IMR-90 (cell line): ENCODE results near the gene ABCB1. TPM values are rescaled to one million over a fixed set of nuclear protein-coding genes. Genes with fewer than 3 reads are reported as not detected.

Experiments
- ATAC-seq: fragments of 200-7000 bp; cut with Tn5 transposase; 2 replicates; pipeline ENCODE4 v1.9.1; 2020; ENCODE audit warnings: low read depth, mild to moderate bottlenecking, moderate library complexity
- BruUV-seq: library from RNA; stranded (reverse); fragments of 400-500 nt; replicated peaks from 2 replicates; lab custom pipeline; 2021; lab: Mats Ljungman, UMichigan
- CTCF ChIA-PET: fragments of 300-600 bp; formaldehyde crosslinking; extraction: SDS; loops from one replicate; lab custom pipeline; 2021; ENCODE audit warnings: antibody characterized with exemption; lab: Yijun Ruan, JAX
- POLR2A ChIA-PET: fragments of 300-600 bp; sonication (Branson Sonifier 250); formaldehyde crosslinking; loops from one replicate; lab custom pipeline; 2022; ENCODE audit warnings: antibody characterized with exemption; ENCODE audit not compliant: unreplicated experiment; lab: Charles Lee
- DNase-seq: peaks from one replicate; pipeline ENCODE4 v3.0.0; 2013
- H2AFZ ChIP-seq: replicated peaks from 2 replicates; pipeline ENCODE3; 2013; ENCODE audit warnings: low read length, mild to moderate bottlenecking; ENCODE audit not compliant: poor library complexity
- H2AK5ac ChIP-seq: 2 replicates; pipeline ENCODE4 v1.6.1; 2013; ENCODE audit warnings: low read depth, low read length, inconsistent platforms
- H2AK9ac ChIP-seq: replicated peaks from 2 replicates; pipeline ENCODE3; 2013; ENCODE audit warnings: mild to moderate bottlenecking, low read depth, low read length, moderate library complexity; ENCODE audit not compliant: poor library complexity
- H2BK120ac ChIP-seq: 2 replicates; pipeline ENCODE4 v1.6.1; 2013; ENCODE audit warnings: low read depth, low read length, inconsistent platforms
- H2BK15ac ChIP-seq: 3 replicates; pipeline ENCODE4 v1.6.1; 2013; ENCODE audit warnings: low read depth, low read length, inconsistent platforms
- H2BK20ac ChIP-seq: 2 replicates; pipeline ENCODE4 v1.6.1; 2013; ENCODE audit warnings: low read depth, mild to moderate bottlenecking, inconsistent platforms, low read length, moderate library complexity
- H2BK5ac ChIP-seq: 2 replicates; pipeline ENCODE4 v1.6.1; 2013; ENCODE audit warnings: mild to moderate bottlenecking, low read depth, low read length, inconsistent platforms; ENCODE audit not compliant: poor library complexity, severe bottlenecking
- H3K14ac ChIP-seq: replicated peaks from 2 replicates; pipeline ENCODE4 v1.6.1; 2013; ENCODE audit warnings: low read depth, low read length, inconsistent platforms
- H3K18ac ChIP-seq: 2 replicates; pipeline ENCODE4 v1.6.1; 2013; ENCODE audit warnings: low read depth, low read length, control low read depth
- H3K23ac ChIP-seq: 2 replicates; pipeline ENCODE4 v1.6.1; 2013; ENCODE audit warnings: low read depth, low read length, inconsistent platforms
- H3K27ac ChIP-seq: 2 replicates; pipeline ENCODE4 v1.5.1; 2013; ENCODE audit warnings: mild to moderate bottlenecking, control low read depth, low read length; ENCODE audit not compliant: insufficient read depth
- H3K27me3 ChIP-seq: 2 replicates; pipeline ENCODE4 v1.6.1; 2013; ENCODE audit warnings: low read length; ENCODE audit not compliant: control insufficient read depth, insufficient read depth
- H3K36me3 ChIP-seq: 2 replicates; pipeline ENCODE4 v1.6.1; 2013; ENCODE audit warnings: low read length, mixed read lengths; ENCODE audit not compliant: control insufficient read depth, insufficient read depth
- H3K4ac ChIP-seq: 2 replicates; pipeline ENCODE4 v1.6.1; 2013; ENCODE audit warnings: low read depth, low read length, inconsistent platforms
- H3K4me1 ChIP-seq: 2 replicates; pipeline ENCODE4 v1.6.1; 2013; ENCODE audit warnings: low read length, mixed read lengths; ENCODE audit not compliant: control insufficient read depth, insufficient read depth
- H3K4me2 ChIP-seq: 2 replicates; pipeline ENCODE4 v1.6.1; 2013; ENCODE audit warnings: low read depth, mild to moderate bottlenecking, control low read depth, low read length, moderate library complexity
- H3K4me3 ChIP-seq: 2 replicates; pipeline ENCODE4 v1.5.1; 2013; ENCODE audit warnings: low read depth, mild to moderate bottlenecking, control low read depth, low read length, moderate library complexity; ENCODE audit not compliant: insufficient read depth
- H3K56ac ChIP-seq: 2 replicates; pipeline ENCODE4 v1.6.1; 2013; ENCODE audit warnings: low read length, inconsistent platforms; ENCODE audit not compliant: insufficient read depth; ENCODE audit errors: extremely low read depth
- H3K79me1 ChIP-seq, 2 experiments: 2 replicates each; pipeline ENCODE4 v1.6.1; 2013; ENCODE audit warnings: low read length in 2 of 2, inconsistent platforms in 1 of 2, low read depth in 1 of 2
- H3K9ac ChIP-seq: 2 replicates; pipeline ENCODE4 v1.6.1; 2013; ENCODE audit warnings: low read depth, low read length, control low read depth
- H3K9me1 ChIP-seq: 2 replicates; pipeline ENCODE4 v1.6.1; 2013; ENCODE audit warnings: low read length, inconsistent platforms; ENCODE audit not compliant: insufficient read depth
- H3K9me3 ChIP-seq: 2 replicates; pipeline ENCODE4 v1.6.1; 2013; ENCODE audit warnings: low read length; ENCODE audit not compliant: control insufficient read depth, insufficient read depth
- H4K20me1 ChIP-seq: 2 replicates; pipeline ENCODE4 v1.6.1; 2013; ENCODE audit warnings: low read length, inconsistent platforms; ENCODE audit not compliant: insufficient read depth
- H4K5ac ChIP-seq: 2 replicates; pipeline ENCODE4 v1.6.1; 2013; ENCODE audit warnings: mild to moderate bottlenecking, low read depth, low read length, control low read depth
- H4K8ac ChIP-seq, 2 experiments: 2 replicates each; pipeline ENCODE4 v1.6.1; 2013; ENCODE audit warnings: low read depth in 2 of 2, low read length in 2 of 2, control low read depth in 1 of 2, inconsistent platforms in 1 of 2
- H4K91ac ChIP-seq: 2 replicates; pipeline ENCODE4 v1.6.1; 2013; ENCODE audit warnings: low read depth, low read length, inconsistent platforms; ENCODE audit not compliant: insufficient read depth
- BHLHE40 ChIP-seq: fragments of 150-350 bp; IDR thresholded peaks from 2 replicates; pipeline ENCODE4 v1.6.1; 2016; ENCODE audit warnings: mild to moderate bottlenecking, low read depth, low read length
- CEBPB ChIP-seq: IDR thresholded peaks from 2 replicates; pipeline ENCODE4 v1.6.1; 2012; ENCODE audit warnings: low read depth, low read length, improper control_type of control experiment
- CHD1 ChIP-seq: IDR thresholded peaks from 2 replicates; pipeline ENCODE4 v1.6.1; 2012; ENCODE audit warnings: low read depth, low read length, improper control_type of control experiment
- FOS ChIP-seq: fragments of 150-350 bp; IDR thresholded peaks from 2 replicates; pipeline ENCODE4 v1.6.1; 2016; ENCODE audit warnings: low read depth, low read length
- MAFK ChIP-seq: IDR thresholded peaks from 2 replicates; pipeline ENCODE4 v1.6.1; 2012; ENCODE audit warnings: low read depth, low read length, improper control_type of control experiment
- MAZ ChIP-seq: IDR thresholded peaks from 2 replicates; pipeline ENCODE4 v1.6.1; 2012; ENCODE audit warnings: low read depth, mild to moderate bottlenecking, low read length, improper control_type of control experiment, moderate library complexity, borderline replicate concordance
- MXI1 ChIP-seq: IDR thresholded peaks from 2 replicates; pipeline ENCODE4 v1.6.1; 2012; ENCODE audit warnings: low read depth, mild to moderate bottlenecking, low read length, moderate library complexity, borderline replicate concordance
- NFE2L2 ChIP-seq: fragments of 150-350 bp; IDR thresholded peaks from 2 replicates; pipeline ENCODE4 v1.6.1; 2016; ENCODE audit warnings: low read depth, mild to moderate bottlenecking, low read length
- POLR2A ChIP-seq: IDR thresholded peaks from 2 replicates; pipeline ENCODE4 v1.6.1; 2012; ENCODE audit warnings: mild to moderate bottlenecking, low read depth, low read length
- RAD21 ChIP-seq: IDR thresholded peaks from 2 replicates; pipeline ENCODE4 v1.6.1; 2012; ENCODE audit warnings: low read length, improper control_type of control experiment
- RCOR1 ChIP-seq: IDR thresholded peaks from 2 replicates; pipeline ENCODE4 v1.6.1; 2012; ENCODE audit warnings: mild to moderate bottlenecking, low read length, improper control_type of control experiment; ENCODE audit not compliant: insufficient replicate concordance
- RFX5 ChIP-seq: IDR thresholded peaks from 2 replicates; pipeline ENCODE4 v1.8.0; 2012; ENCODE audit warnings: low read depth, mild to moderate bottlenecking, low read length, moderate library complexity
- SMC3 ChIP-seq: fragments of 150-350 bp; IDR thresholded peaks from 2 replicates; pipeline ENCODE4 v1.6.1; 2016; ENCODE audit warnings: low read depth, mild to moderate bottlenecking, antibody characterized with exemption, low read length, moderate library complexity
- WGBS, 2 experiments: methylation state at CpG; one replicate each; pipeline versions ENCODE4 v1.1.5 to v1.1.7; 2013; ENCODE audit warnings: missing lambda C conversion rate in 2 of 2; ENCODE audit not compliant: insufficient read length in 1 of 2; ENCODE audit errors: extremely low coverage in 2 of 2; 5-methylcytosine and 5-hydroxymethylcytosine counted together
- dilution Hi-C: fragments of 300-500 bp; cut with HindIII; formaldehyde crosslinking; loops from one replicate; pipeline ENCODE4 v1.14.3; 2018; ENCODE audit warnings: low sequenced_read_pairs; ENCODE audit not compliant: unreplicated experiment
- in situ Hi-C: fragments of 300-500 bp; cut with MboI; formaldehyde crosslinking; loops from 3 replicates; pipeline ENCODE4 v1.14.3; 2019; ENCODE audit warnings: low sequenced_read_pairs, inconsistent platforms, mixed read lengths
- intact Hi-C: fragments of 100-400 bp; cut with micrococcal nuclease; formaldehyde crosslinking; loops from 2 replicates; pipeline ENCODE4 v1.10.0; 2022
- polyA plus RNA-seq, 3 experiments: library from polyadenylated mRNA; depleted of rRNA; stranded (reverse); fragments of >200 nt; gene quantifications; 2 replicates each; pipeline ENCODE4 v1.2.3, GENCODE V29; 2012; ENCODE audit warnings: low replicate concordance in 1 of 3
- total RNA-seq: library from RNA; depleted of rRNA; stranded (reverse); fragments of >200 nt; gene quantifications from 2 replicates; pipeline ENCODE4 v1.2.3, GENCODE V29; 2012
- TF ChIP-seq, protein P1 (sequence below): fragments of 150-350 bp; IDR thresholded peaks from 2 replicates; pipeline ENCODE4 v1.6.1; 2017; ENCODE audit warnings: mild to moderate bottlenecking, antibody characterized with exemption, low read length, low read depth
- TF ChIP-seq, protein P2 (sequence below): fragments of 150-350 bp; IDR thresholded peaks from 2 replicates; pipeline ENCODE4 v1.6.1; 2016; ENCODE audit warnings: low read depth, mild to moderate bottlenecking, low read length, moderate library complexity, borderline replicate concordance
- TF ChIP-seq, protein P3 (sequence below): conservative IDR thresholded peaks from 2 replicates; pipeline ENCODE4 v1.5.1; 2012; ENCODE audit warnings: mild to moderate bottlenecking, low read depth, low read length, improper control_type of control experiment

ABCB1 gene
- total and polyA plus RNA-seq, 2 of the 4 experiments (the other 2 are of a cell fraction), result 0.80 to 0.90 TPM

DNA sequence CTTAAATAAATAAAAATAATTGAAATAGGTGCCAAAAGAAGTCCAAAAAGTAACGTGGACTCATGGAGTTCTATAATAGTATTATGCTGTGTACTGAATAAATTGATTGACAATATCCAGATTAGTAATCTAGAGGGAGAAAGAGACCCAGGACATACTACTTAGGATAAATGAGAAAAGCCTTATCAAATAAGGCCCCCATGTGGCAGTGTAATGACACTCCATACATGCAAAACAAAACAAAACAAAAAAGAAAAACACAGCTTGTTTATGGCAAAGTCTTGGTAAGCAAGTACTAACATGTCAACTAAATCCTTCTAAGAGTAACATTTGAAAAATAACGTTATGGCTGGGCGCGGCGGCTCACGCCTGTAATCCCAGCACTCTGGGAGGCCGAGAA is 23.9 kb upstream of the ABCB1 start:
- no peak overlapping the region for H3K18ac ChIP-seq
- H4K91ac ChIP-seq, result no peak overlapping the region
- H4K20me1 ChIP-seq, result no peaks in the 10 kb centered on the region
- no peak overlapping the region for H4K8ac ChIP-seq
- H3K4me2 ChIP-seq, result no peak overlapping the region
- H3K14ac ChIP-seq, result no peak overlapping the region
- no peaks in the 10 kb centered on the region for H3K9me1 ChIP-seq
- H3K4me1 ChIP-seq, result no peaks in the 10 kb centered on the region; the same call in 1 of the 2 replicates
- in situ Hi-C loops, result no loop called here
- no peak overlapping the region for H4K5ac ChIP-seq
- no peak overlapping the region for H2AK9ac ChIP-seq
- TF ChIP-seq, protein P1, sequence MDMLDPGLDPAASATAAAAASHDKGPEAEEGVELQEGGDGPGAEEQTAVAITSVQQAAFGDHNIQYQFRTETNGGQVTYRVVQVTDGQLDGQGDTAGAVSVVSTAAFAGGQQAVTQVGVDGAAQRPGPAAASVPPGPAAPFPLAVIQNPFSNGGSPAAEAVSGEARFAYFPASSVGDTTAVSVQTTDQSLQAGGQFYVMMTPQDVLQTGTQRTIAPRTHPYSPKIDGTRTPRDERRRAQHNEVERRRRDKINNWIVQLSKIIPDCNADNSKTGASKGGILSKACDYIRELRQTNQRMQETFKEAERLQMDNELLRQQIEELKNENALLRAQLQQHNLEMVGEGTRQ, result no peak
- TF ChIP-seq FOS (no peak), CHD1 (no peak), RCOR1 (no peak), RAD21 (no peak), BHLHE40 (no peak), MAZ (no peak), NFE2L2 (no peak), MXI1 (no peak), RFX5 (no peak), SMC3 (no peak), CEBPB (no peak), MAFK (no peak), POLR2A (no peak)
- TF ChIP-seq, protein P2, sequence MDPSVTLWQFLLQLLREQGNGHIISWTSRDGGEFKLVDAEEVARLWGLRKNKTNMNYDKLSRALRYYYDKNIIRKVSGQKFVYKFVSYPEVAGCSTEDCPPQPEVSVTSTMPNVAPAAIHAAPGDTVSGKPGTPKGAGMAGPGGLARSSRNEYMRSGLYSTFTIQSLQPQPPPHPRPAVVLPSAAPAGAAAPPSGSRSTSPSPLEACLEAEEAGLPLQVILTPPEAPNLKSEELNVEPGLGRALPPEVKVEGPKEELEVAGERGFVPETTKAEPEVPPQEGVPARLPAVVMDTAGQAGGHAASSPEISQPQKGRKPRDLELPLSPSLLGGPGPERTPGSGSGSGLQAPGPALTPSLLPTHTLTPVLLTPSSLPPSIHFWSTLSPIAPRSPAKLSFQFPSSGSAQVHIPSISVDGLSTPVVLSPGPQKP, result no peak
- TF ChIP-seq, protein P3, sequence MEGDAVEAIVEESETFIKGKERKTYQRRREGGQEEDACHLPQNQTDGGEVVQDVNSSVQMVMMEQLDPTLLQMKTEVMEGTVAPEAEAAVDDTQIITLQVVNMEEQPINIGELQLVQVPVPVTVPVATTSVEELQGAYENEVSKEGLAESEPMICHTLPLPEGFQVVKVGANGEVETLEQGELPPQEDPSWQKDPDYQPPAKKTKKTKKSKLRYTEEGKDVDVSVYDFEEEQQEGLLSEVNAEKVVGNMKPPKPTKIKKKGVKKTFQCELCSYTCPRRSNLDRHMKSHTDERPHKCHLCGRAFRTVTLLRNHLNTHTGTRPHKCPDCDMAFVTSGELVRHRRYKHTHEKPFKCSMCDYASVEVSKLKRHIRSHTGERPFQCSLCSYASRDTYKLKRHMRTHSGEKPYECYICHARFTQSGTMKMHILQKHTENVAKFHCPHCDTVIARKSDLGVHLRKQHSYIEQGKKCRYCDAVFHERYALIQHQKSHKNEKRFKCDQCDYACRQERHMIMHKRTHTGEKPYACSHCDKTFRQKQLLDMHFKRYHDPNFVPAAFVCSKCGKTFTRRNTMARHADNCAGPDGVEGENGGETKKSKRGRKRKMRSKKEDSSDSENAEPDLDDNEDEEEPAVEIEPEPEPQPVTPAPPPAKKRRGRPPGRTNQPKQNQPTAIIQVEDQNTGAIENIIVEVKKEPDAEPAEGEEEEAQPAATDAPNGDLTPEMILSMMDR, result no peak
- no peak overlapping the region for H2AK5ac ChIP-seq
- no peak overlapping the region for H3K23ac ChIP-seq
- no peaks in the 10 kb centered on the region for H3K9me3 ChIP-seq
- no CpG with 5 or more reads among the region's 7 CpGs for WGBS, 2 experiments
- H2BK5ac ChIP-seq, result no peak overlapping the region
- ChIA-PET CTCF (no interaction called here), POLR2A (no interaction called here)
- H2BK15ac ChIP-seq, result no peak overlapping the region
- BruUV-seq, result no TSS peak
- no peak for DNase-seq
- H3K4me3 ChIP-seq, result no peak overlapping the region
- peaks cover 3% of the 10 kb centered on the region; the same call in 1 of the 2 replicates for H3K27me3 ChIP-seq
- no peaks in the 10 kb centered on the region for H3K79me1 ChIP-seq
- H3K4ac ChIP-seq, result no peak overlapping the region
- ATAC-seq, result no peak
- dilution Hi-C loops, result no loop called here
- H3K27ac ChIP-seq, result no peak overlapping the region
- no peak overlapping the region for H2BK120ac ChIP-seq
- H3K36me3 ChIP-seq, result no peaks in the 10 kb centered on the region
- H2AFZ ChIP-seq, result no peak overlapping the region
- H2BK20ac ChIP-seq, result no peak overlapping the region
- H3K9ac ChIP-seq, result no peak overlapping the region
- no peak overlapping the region for H3K56ac ChIP-seq
- intact Hi-C loops, result loop anchor here (5.0 to 10.0 kb wide), 5 partner anchors 52 to 312 kb away; no protein-coding TSS in a partner anchor
